CD14-positive monocyte (primary cell): Measurements from ENCODE around the gene RAI14. TPM values are rescaled to one million over a fixed set of nuclear protein-coding genes. Genes with fewer than 3 reads are reported as not detected.

Experiments
- DNase-seq, 3 donors: peaks; one replicate each; pipeline ENCODE4 v3.0.0-alpha.2; 2011 to 2022
- H2AFZ ChIP-seq: 2 replicates; pipeline ENCODE4 v1.6.0; 2012; ENCODE audit warnings: mild to moderate bottlenecking, low read depth, low read length, inconsistent platforms; ENCODE audit not compliant: insufficient read depth, poor library complexity, severe bottlenecking
- H3K27ac ChIP-seq, 2 donors: 1 replicate in 1 of 2; 2 replicates in 1 of 2; pipeline ENCODE4 v1.5.1; 2012 to 2013; ENCODE audit warnings: low read length in 2 of 2, control low read depth in 1 of 2, inconsistent platforms in 1 of 2, low read depth in 1 of 2, mild to moderate bottlenecking in 1 of 2
- H3K27me3 ChIP-seq, 2 donors: one replicate each; pipeline versions ENCODE4 v1.6.0 to v1.6.1; 2011 to 2013; ENCODE audit warnings: low read length in 2 of 2; ENCODE audit not compliant: control insufficient read depth in 2 of 2, insufficient read depth in 2 of 2
- H3K36me3 ChIP-seq, 2 donors: replicated peaks in 1 of 2; 1 replicate in 1 of 2; 2 replicates in 1 of 2; pipeline versions ENCODE4 v1.5.1 to v1.6.1; 2012 to 2013; ENCODE audit warnings: low read length in 2 of 2, control low read depth in 1 of 2, inconsistent platforms in 1 of 2, mild to moderate bottlenecking in 1 of 2; ENCODE audit not compliant: insufficient read depth in 2 of 2, control insufficient read depth in 1 of 2
- H3K4me1 ChIP-seq, 2 donors: 1 replicate in 1 of 2; 2 replicates in 1 of 2; pipeline versions ENCODE4 v1.5.1 to v1.6.1; 2012 to 2013; ENCODE audit warnings: low read length in 2 of 2, control low read depth in 1 of 2, inconsistent platforms in 1 of 2, mild to moderate bottlenecking in 1 of 2, moderate library complexity in 1 of 2; ENCODE audit not compliant: insufficient read depth in 2 of 2, control insufficient read depth in 1 of 2
- H3K4me2 ChIP-seq: replicated peaks from 2 replicates; pipeline ENCODE3; 2012; ENCODE audit warnings: low read length, moderate library complexity, mild to moderate bottlenecking; ENCODE audit not compliant: poor library complexity, severe bottlenecking; ENCODE audit errors: extremely low read depth
- H3K4me3 ChIP-seq, 3 experiments: fragments of 200-600 bp in 1 of 3; sonication (generic) in 1 of 3; replicated peaks in 1 of 3; 1 replicate in 2 of 3; 2 replicates in 1 of 3; pipeline ENCODE4 v1.5.1; 2011 to 2013; ENCODE audit warnings: low read length in 3 of 3, mild to moderate bottlenecking in 3 of 3, control low read depth in 2 of 3, low read depth in 2 of 3, inconsistent platforms in 1 of 3, moderate library complexity in 1 of 3
- H3K79me2 ChIP-seq: 2 replicates; pipeline ENCODE4 v1.6.0; 2012; ENCODE audit warnings: mild to moderate bottlenecking, control low read depth, inconsistent platforms, low read length, moderate library complexity; ENCODE audit not compliant: insufficient read depth
- H3K9ac ChIP-seq: 2 replicates; pipeline ENCODE4 v1.6.0; 2017; ENCODE audit warnings: low read length, mild to moderate bottlenecking; ENCODE audit not compliant: insufficient read depth, poor library complexity, severe bottlenecking
- H3K9me3 ChIP-seq, 2 donors: replicated peaks in 1 of 2; 1 replicate in 1 of 2; 2 replicates in 1 of 2; pipeline versions ENCODE4 v1.5.1 to v1.6.1; 2012 to 2013; ENCODE audit warnings: low read length in 2 of 2, control low read depth in 1 of 2; ENCODE audit not compliant: control insufficient read depth in 1 of 2, insufficient read depth in 1 of 2
- H4K20me1 ChIP-seq: 2 replicates; pipeline ENCODE4 v1.6.0; 2012; ENCODE audit warnings: mild to moderate bottlenecking, low read length, control low read depth, moderate library complexity; ENCODE audit not compliant: insufficient read depth
- H3K27ac Mint-ChIP-seq, 7 donors: one replicate each; pipeline ENCODE4 v1.8.0; 2020; ENCODE audit warnings: mild to moderate bottlenecking in 7 of 7, mixed read lengths in 7 of 7, moderate library complexity in 6 of 7, inconsistent platforms in 2 of 7
- H3K27me3 Mint-ChIP-seq, 3 donors: one replicate each; pipeline ENCODE4 v1.8.0; 2021 to 2022; ENCODE audit warnings: low read depth in 3 of 3, mild to moderate bottlenecking in 3 of 3, mixed read lengths in 3 of 3, moderate library complexity in 3 of 3, inconsistent platforms in 1 of 3
- H3K36me3 Mint-ChIP-seq, 2 donors: one replicate each; pipeline ENCODE4 v1.8.0; 2020; ENCODE audit warnings: mixed read lengths in 2 of 2, inconsistent platforms in 1 of 2, mild to moderate bottlenecking in 1 of 2
- H3K4me1 Mint-ChIP-seq: one replicate; pipeline ENCODE4 v1.8.0; 2020; ENCODE audit warnings: mild to moderate bottlenecking, mixed read lengths
- H3K4me3 Mint-ChIP-seq, 2 donors: one replicate each; pipeline ENCODE4 v1.8.0; 2020; ENCODE audit warnings: mild to moderate bottlenecking in 2 of 2, mixed read lengths in 2 of 2, moderate library complexity in 1 of 2
- H3K9me3 Mint-ChIP-seq, 7 donors: one replicate each; pipeline ENCODE4 v1.8.0; 2020 to 2022; ENCODE audit warnings: mixed read lengths in 7 of 7, mild to moderate bottlenecking in 6 of 7, moderate library complexity in 6 of 7, inconsistent platforms in 2 of 7
- CTCF ChIP-seq: fragments of 200-600 bp; IDR thresholded peaks from one replicate; pipeline ENCODE4 v1.8.0; 2022; ENCODE audit warnings: antibody characterized with exemption, mild to moderate bottlenecking
- WGBS: methylation state at CpG from one replicate; pipeline ENCODE4 v1.1.5; 2013; ENCODE audit warnings: missing lambda C conversion rate; ENCODE audit not compliant: insufficient coverage; 5-methylcytosine and 5-hydroxymethylcytosine counted together
- intact Hi-C, 2 donors: fragments of 100-400 bp; cut with micrococcal nuclease; formaldehyde crosslinking; loops; one replicate each; pipeline versions ENCODE4 v1.15.0 to v1.15.1; 2023
- polyA plus RNA-seq, 3 donors: library from polyadenylated mRNA; depleted of rRNA in 1 of 3; unstranded in 2 of 3; stranded (reverse) in 1 of 3; fragments of 300-500 nt in 2 of 3; fragments of >200 nt in 1 of 3; fragmentation: Illumina TruSeq in 2 of 3; gene quantifications; 1 replicate in 2 of 3; 2 replicates in 1 of 3; pipeline ENCODE4 v1.2.3, GENCODE V29; 2012 to 2021

Gene RAI14
- polyA plus RNA-seq, 3 donors: 0.08 TPM; not detected in 2

GRCh38 chr5:34765662-34766061, 109.5 kb downstream of the RAI14 start:
- no peak overlapping the region for H3K4me3 Mint-ChIP-seq
- H3K27ac ChIP-seq: no peak overlapping the region
- H3K9me3 ChIP-seq: peaks cover 0 to 13% of the 10 kb centered on the region in 2 donors
- no peaks in the 10 kb centered on the region for H3K27me3 ChIP-seq
- H3K36me3 ChIP-seq: no peaks in the 10 kb centered on the region
- no peaks in the 10 kb centered on the region for H3K4me1 Mint-ChIP-seq
- no peak overlapping the region for H3K4me3 ChIP-seq
- WGBS: 100% methylated on average over 1 of the region's 1 CpG
- H3K4me1 ChIP-seq: no peaks in the 10 kb centered on the region
- H3K27me3 Mint-ChIP-seq: peaks cover 0 to 2% (median 0%) of the 10 kb centered on the region in 3 donors
- no peak for DNase-seq
- H2AFZ ChIP-seq: no peak overlapping the region
- H3K79me2 ChIP-seq: no peaks in the 10 kb centered on the region
- intact Hi-C loops: no loop called here
- H3K27ac Mint-ChIP-seq: no peak overlapping the region
- no peak overlapping the region for H3K4me2 ChIP-seq
- no peaks in the 10 kb centered on the region for H4K20me1 ChIP-seq
- H3K9me3 Mint-ChIP-seq: peaks cover 0 to 11% (median 6%) of the 10 kb centered on the region in 7 donors
- H3K9ac ChIP-seq: no peak overlapping the region
- no peaks in the 10 kb centered on the region for H3K36me3 Mint-ChIP-seq
- no peak for TF ChIP-seq CTCF

GRCh38 chr5:34767180-34767579, 111.1 kb downstream of the RAI14 start:
- no peak overlapping the region for H3K27ac ChIP-seq
- no peak overlapping the region for H2AFZ ChIP-seq
- peaks cover 0 to 8% (median 5%) of the 10 kb centered on the region in 7 donors for H3K9me3 Mint-ChIP-seq
- no peaks in the 10 kb centered on the region for H3K36me3 Mint-ChIP-seq
- H3K27me3 ChIP-seq: no peaks in the 10 kb centered on the region
- peaks cover 0 to 3% (median 0%) of the 10 kb centered on the region in 3 donors for H3K27me3 Mint-ChIP-seq
- H3K4me3 Mint-ChIP-seq: no peak overlapping the region
- intact Hi-C loops: no loop called here
- H4K20me1 ChIP-seq: no peaks in the 10 kb centered on the region
- peaks cover 11% of the 10 kb centered on the region for H3K4me1 Mint-ChIP-seq
- no peak overlapping the region for H3K4me2 ChIP-seq
- H3K36me3 ChIP-seq: no peaks in the 10 kb centered on the region
- H3K79me2 ChIP-seq: no peaks in the 10 kb centered on the region
- no peak overlapping the region for H3K27ac Mint-ChIP-seq
- H3K9me3 ChIP-seq: peaks cover 0 to 13% of the 10 kb centered on the region in 2 donors
- WGBS: 55% methylated on average over 5 of the region's 7 CpGs
- no peak overlapping the region for H3K9ac ChIP-seq
- H3K4me3 ChIP-seq: no peak overlapping the region
- no peak for DNase-seq
- H3K4me1 ChIP-seq: no peaks in the 10 kb centered on the region
- no peak for TF ChIP-seq CTCF
